Lung (tissue), 12 donors: ENCODE results near the gene ZNF366. TPM values are rescaled to one million over a fixed set of nuclear protein-coding genes. Genes with fewer than 3 reads are reported as not detected.

ENCODE experiments used
- ATAC-seq: fragments of 200-7000 bp; cut with Tn5 transposase; one replicate; pipeline ENCODE4 v1.9.1; 2020; ENCODE audit warnings: moderate number of reproducible peaks; ENCODE audit not compliant: insufficient read depth, low FRiP score
- DNase-seq, 3 donors: peaks; one replicate each; pipeline ENCODE4 v3.0.0-alpha.2; 2013 to 2017
- H3K27ac ChIP-seq, 2 donors: one replicate each; pipeline ENCODE4 v1.5.1; 2013; ENCODE audit warnings: mild to moderate bottlenecking in 2 of 2, moderate library complexity in 2 of 2, control low read depth in 1 of 2, inconsistent platforms in 1 of 2, low read depth in 1 of 2, low read length in 1 of 2
- H3K27me3 ChIP-seq, 3 donors: one replicate each; pipeline ENCODE4 v1.5.1; 2013; ENCODE audit warnings: low read length in 2 of 3; ENCODE audit not compliant: control insufficient read depth in 3 of 3, insufficient read depth in 3 of 3
- H3K36me3 ChIP-seq, 4 donors: one replicate each; pipeline ENCODE4 v1.5.1; 2013; ENCODE audit warnings: low read length in 4 of 4, mild to moderate bottlenecking in 1 of 4, moderate library complexity in 1 of 4; ENCODE audit not compliant: control insufficient read depth in 4 of 4, insufficient read depth in 4 of 4
- H3K4me1 ChIP-seq, 5 donors: one replicate each; pipeline ENCODE4 v1.5.1; 2013; ENCODE audit warnings: low read length in 5 of 5, mild to moderate bottlenecking in 2 of 5, moderate library complexity in 1 of 5; ENCODE audit not compliant: control insufficient read depth in 5 of 5, insufficient read depth in 5 of 5
- H3K4me3 ChIP-seq: one replicate; pipeline ENCODE4 v1.5.1; 2013; ENCODE audit warnings: mild to moderate bottlenecking, control low read depth, moderate library complexity
- H3K9ac ChIP-seq, 2 donors: one replicate each; pipeline ENCODE4 v1.5.1; 2013; ENCODE audit warnings: low read length in 2 of 2, control low read depth in 1 of 2; ENCODE audit not compliant: insufficient read depth in 1 of 2
- H3K9me3 ChIP-seq, 4 donors: one replicate each; pipeline ENCODE4 v1.5.1; 2013; ENCODE audit warnings: low read length in 3 of 4, mild to moderate bottlenecking in 1 of 4, moderate library complexity in 1 of 4; ENCODE audit not compliant: control insufficient read depth in 4 of 4, insufficient read depth in 3 of 4
- WGBS, 2 donors: extraction: QIAGEN DNeasy Blood & Tissue Kit; methylation state at CpG; one replicate each; pipeline ENCODE4 v1.1.7; 2013; 5-methylcytosine and 5-hydroxymethylcytosine counted together
- polyA plus RNA-seq, 2 donors: library from polyadenylated mRNA; stranded (reverse); fragments of 200-250 nt; gene quantifications; one replicate each; pipeline ENCODE4 v1.2.1, GENCODE V29; 2013
- total RNA-seq, 2 donors: library from RNA; depleted of rRNA in 1 of 2; stranded (reverse); fragments of >200 nt in 1 of 2; gene quantifications; one replicate each; pipeline ENCODE4 v1.2.1, GENCODE V29; 2014 to 2021
- TF ChIP-seq, protein P1 (sequence below): IDR thresholded peaks from 2 replicates; pipeline ENCODE4 v1.5.1; 2012; ENCODE audit warnings: mild to moderate bottlenecking; ENCODE audit errors: control extremely low read depth, extremely low read depth
- donor health status: control.
- donor health status: control.
- donor health status: Bipolar disorder and iron deficiency.
- donor health status: healthy.
- donor health status: DM: yes; HTN: yes; CAD: no.

ZNF366 gene
- total and polyA plus RNA-seq, 4 donors: 0.73 to 6.0 (median 3.6) TPM

DNA sequence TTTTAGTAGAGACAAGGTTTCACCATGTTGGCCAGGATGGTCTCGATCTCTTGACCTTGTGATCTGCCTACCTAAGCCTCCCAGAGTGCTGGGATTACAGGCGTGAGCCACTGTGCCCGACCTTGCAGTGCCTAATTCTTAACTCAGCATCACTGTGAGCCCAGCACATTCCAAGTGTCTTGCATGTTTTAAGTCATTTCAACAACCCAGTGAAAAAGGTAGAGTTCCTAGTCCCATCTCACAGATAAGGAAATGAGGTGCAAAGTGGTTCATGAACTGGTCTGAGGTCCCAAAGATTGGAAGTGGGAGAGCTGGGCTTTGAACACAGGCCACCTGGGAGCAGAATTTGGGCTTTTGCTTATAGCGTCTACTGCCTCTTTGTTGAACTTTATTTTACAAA, 68.0 kb downstream of the ZNF366 start:
- H3K36me3 ChIP-seq: peaks cover 0 to 4% (median 0%) of the 10 kb centered on the region in 4 donors
- DNase-seq: no peak
- peaks cover 0 to 5% (median 0%) of the 10 kb centered on the region in 4 donors for H3K9me3 ChIP-seq
- no peaks in the 10 kb centered on the region for H3K27me3 ChIP-seq
- 95 to 98% methylated on average over 4 of the region's 4 CpGs for WGBS, 2 donors
- TF ChIP-seq, protein P1, sequence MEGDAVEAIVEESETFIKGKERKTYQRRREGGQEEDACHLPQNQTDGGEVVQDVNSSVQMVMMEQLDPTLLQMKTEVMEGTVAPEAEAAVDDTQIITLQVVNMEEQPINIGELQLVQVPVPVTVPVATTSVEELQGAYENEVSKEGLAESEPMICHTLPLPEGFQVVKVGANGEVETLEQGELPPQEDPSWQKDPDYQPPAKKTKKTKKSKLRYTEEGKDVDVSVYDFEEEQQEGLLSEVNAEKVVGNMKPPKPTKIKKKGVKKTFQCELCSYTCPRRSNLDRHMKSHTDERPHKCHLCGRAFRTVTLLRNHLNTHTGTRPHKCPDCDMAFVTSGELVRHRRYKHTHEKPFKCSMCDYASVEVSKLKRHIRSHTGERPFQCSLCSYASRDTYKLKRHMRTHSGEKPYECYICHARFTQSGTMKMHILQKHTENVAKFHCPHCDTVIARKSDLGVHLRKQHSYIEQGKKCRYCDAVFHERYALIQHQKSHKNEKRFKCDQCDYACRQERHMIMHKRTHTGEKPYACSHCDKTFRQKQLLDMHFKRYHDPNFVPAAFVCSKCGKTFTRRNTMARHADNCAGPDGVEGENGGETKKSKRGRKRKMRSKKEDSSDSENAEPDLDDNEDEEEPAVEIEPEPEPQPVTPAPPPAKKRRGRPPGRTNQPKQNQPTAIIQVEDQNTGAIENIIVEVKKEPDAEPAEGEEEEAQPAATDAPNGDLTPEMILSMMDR: no peak
- peaks cover 0 to 5% (median 4%) of the 10 kb centered on the region in 5 donors for H3K4me1 ChIP-seq
- ATAC-seq: no peak
- H3K27ac ChIP-seq: no peak overlapping the region
- no peak overlapping the region for H3K9ac ChIP-seq
- no peak overlapping the region for H3K4me3 ChIP-seq

DNA sequence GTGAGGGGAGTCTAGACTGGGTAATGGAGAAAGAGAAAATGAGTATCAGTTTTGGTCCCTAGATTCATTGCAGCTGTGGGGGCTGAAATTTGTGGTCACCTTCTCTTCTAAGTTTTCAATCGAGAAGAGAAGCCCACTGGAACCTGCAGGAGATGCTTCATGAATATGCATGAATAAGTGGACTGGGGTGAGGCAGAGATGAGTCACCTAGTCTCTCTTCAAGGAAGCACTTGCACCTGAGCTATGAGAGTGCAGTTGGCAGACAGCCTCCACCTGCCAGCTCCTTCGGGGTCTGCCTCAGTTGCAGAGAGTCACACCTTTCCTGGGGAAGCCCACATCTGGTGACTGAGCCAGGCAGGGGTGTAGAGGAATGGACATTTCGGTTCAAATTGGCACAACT, 69.1 kb downstream of the ZNF366 start:
- DNase-seq (no peak), ATAC-seq (no peak)
- WGBS, 2 donors: 87 to 90% methylated on average over 3 of the region's 3 CpGs
- no peaks in the 10 kb centered on the region for H3K36me3 ChIP-seq
- TF ChIP-seq, protein P1: no peak
- H3K9me3 ChIP-seq: peaks cover 0 to 2% (median 0%) of the 10 kb centered on the region in 4 donors
- no peak overlapping the region for H3K9ac ChIP-seq
- H3K27ac ChIP-seq: no peak overlapping the region
- H3K4me3 ChIP-seq: no peak overlapping the region
- peaks cover 4 to 15% (median 4%) of the 10 kb centered on the region in 5 donors for H3K4me1 ChIP-seq
- H3K27me3 ChIP-seq: no peaks in the 10 kb centered on the region

DNA sequence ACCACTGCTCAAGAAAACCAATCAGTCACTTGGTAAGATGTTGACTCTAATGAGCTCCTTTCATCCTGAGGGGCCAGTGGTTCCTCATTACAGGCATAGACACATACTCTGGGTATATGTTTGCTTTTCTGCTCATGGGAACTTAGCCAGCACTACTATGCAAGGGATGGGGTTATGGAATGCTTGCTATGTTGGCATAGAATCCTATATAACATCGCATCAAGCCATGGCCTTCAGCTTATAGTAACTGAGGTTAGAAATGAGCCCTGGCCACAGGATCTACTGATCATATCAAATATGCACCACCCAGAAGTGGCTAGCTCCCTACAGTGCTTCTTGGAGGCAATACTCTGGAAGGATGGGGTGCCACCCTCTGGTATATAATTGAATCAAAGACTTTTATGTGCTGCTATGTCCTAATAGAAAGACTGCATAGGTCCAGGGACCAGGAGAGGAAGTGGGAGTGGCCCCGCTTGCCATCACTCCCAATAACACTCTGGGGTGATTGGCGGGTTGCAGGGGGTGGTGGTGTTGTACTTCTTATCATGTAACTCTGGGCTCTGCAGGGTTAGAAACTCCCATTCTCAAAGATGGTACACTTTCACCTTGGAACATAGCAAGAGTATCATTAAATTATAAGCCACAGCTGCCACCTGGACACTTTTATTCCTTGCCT, 70.3 kb downstream of the ZNF366 start:
- Histone ChIP-seq H3K27ac (no peak overlapping the region), H3K27me3 (no peaks in the 10 kb centered on the region), H3K4me3 (no peak overlapping the region), H3K36me3 (no peaks in the 10 kb centered on the region), H3K4me1 (peaks cover under 1 to 17% (median 7%) of the 10 kb centered on the region in 5 donors), H3K9me3 (peaks cover 0 to 2% (median 0%) of the 10 kb centered on the region in 4 donors), H3K9ac (no peak overlapping the region)
- TF ChIP-seq, protein P1: no peak
- 88 to 91% methylated on average over 3 of the region's 3 CpGs for WGBS, 2 donors
- ATAC-seq (no peak), DNase-seq (no peak)
